ENCODE data around the gene ST6GALNAC5.

The ST6GALNAC5 gene

GRCh38 chr1:76832521-76832920 lies 34.8 kb upstream of the ST6GALNAC5 start:
- H3K4me2 ChIP-seq (ENCODE audit: low read depth, low read length) = no peak overlapping the region
- no peak overlapping the region for H3K4me3 ChIP-seq (ENCODE audit: low read length)
- TF ChIP-seq EZH2phosphoT487 (IDR thresholded peaks at IDR 0.05; ENCODE audit: low read length) (no peak), CTCF (IDR thresholded peaks at IDR 0.05; ENCODE audit: low read length) (no peak), EZH2 (optimal IDR thresholded peaks at IDR 0.05; ENCODE audit: low read depth, low read length) (no peak)
- H3K9me2 ChIP-seq (replicated peaks; ENCODE audit: insufficient read depth, low read length) = no peaks in the 10 kb centered on the region
- H3F3A ChIP-seq (ENCODE audit: insufficient read depth, low read length) = no peaks in the 10 kb centered on the region
- no peaks in the 10 kb centered on the region for H3K4me1 ChIP-seq (ENCODE audit: low read length)
- no peak overlapping the region for H3K9ac ChIP-seq (ENCODE audit: low read length)
- H3K27me3 ChIP-seq (replicated peaks; ENCODE audit: insufficient read depth, low read length) = no peaks in the 10 kb centered on the region
- H2AFZ ChIP-seq (ENCODE audit: low read length) = no peak overlapping the region
- no peak overlapping the region for H3K27ac ChIP-seq (ENCODE audit: low read length)
- H3K79me2 ChIP-seq (ENCODE audit: low read length) = no peaks in the 10 kb centered on the region
- H4K20me1 ChIP-seq (ENCODE audit: insufficient read depth, low read length) = no peaks in the 10 kb centered on the region
- no peaks in the 10 kb centered on the region for H3K9me3 ChIP-seq (replicated peaks; ENCODE audit: insufficient read depth, low read length)
- H3K36me3 ChIP-seq (replicated peaks; ENCODE audit: insufficient read depth, low read length) = no peaks in the 10 kb centered on the region
- no peak for DNase-seq

- Histone ChIP-seq H4K20me1 (ENCODE audit: insufficient read depth, low read length) (no peaks in the 10 kb centered on the region), H3K79me2 (ENCODE audit: low read length) (no peaks in the 10 kb centered on the region), H2AFZ (ENCODE audit: low read length) (no peak overlapping the region), H3K9me2 (replicated peaks; ENCODE audit: insufficient read depth, low read length) (no peaks in the 10 kb centered on the region), H3K36me3 (replicated peaks; ENCODE audit: insufficient read depth, low read length) (no peaks in the 10 kb centered on the region), H3K27me3 (replicated peaks; ENCODE audit: insufficient read depth, low read length) (no peaks in the 10 kb centered on the region), H3K4me1 (ENCODE audit: low read length) (no peaks in the 10 kb centered on the region), H3F3A (ENCODE audit: insufficient read depth, low read length) (no peaks in the 10 kb centered on the region), H3K27ac (ENCODE audit: low read length) (no peak overlapping the region), H3K9me3 (replicated peaks; ENCODE audit: insufficient read depth, low read length) (no peaks in the 10 kb centered on the region), H3K9ac (ENCODE audit: low read length) (no peak overlapping the region), H3K4me3 (ENCODE audit: low read length) (no peak overlapping the region), H3K4me2 (ENCODE audit: low read depth, low read length) (no peak overlapping the region)
- DNase-seq = no peak
- TF ChIP-seq CTCF (IDR thresholded peaks at IDR 0.05; ENCODE audit: low read length) (no peak), EZH2phosphoT487 (IDR thresholded peaks at IDR 0.05; ENCODE audit: low read length) (no peak), EZH2 (optimal IDR thresholded peaks at IDR 0.05; ENCODE audit: low read depth, low read length) (no peak)
Observed at GRCh38 chr1:76833151-76833550, 34.1 kb upstream of the ST6GALNAC5 start.

- Histone ChIP-seq H3K27me3 (replicated peaks; ENCODE audit: insufficient read depth, low read length) (no peaks in the 10 kb centered on the region), H3K9me3 (replicated peaks; ENCODE audit: insufficient read depth, low read length) (no peaks in the 10 kb centered on the region), H3K9ac (ENCODE audit: low read length) (no peak overlapping the region), H3K27ac (ENCODE audit: low read length) (no peak overlapping the region), H4K20me1 (ENCODE audit: insufficient read depth, low read length) (no peaks in the 10 kb centered on the region), H3K4me3 (ENCODE audit: low read length) (no peak overlapping the region), H3K4me2 (ENCODE audit: low read depth, low read length) (no peak overlapping the region), H3K79me2 (ENCODE audit: low read length) (no peaks in the 10 kb centered on the region), H3K36me3 (replicated peaks; ENCODE audit: insufficient read depth, low read length) (no peaks in the 10 kb centered on the region), H2AFZ (ENCODE audit: low read length) (no peak overlapping the region), H3K9me2 (replicated peaks; ENCODE audit: insufficient read depth, low read length) (no peaks in the 10 kb centered on the region), H3K4me1 (ENCODE audit: low read length) (no peaks in the 10 kb centered on the region), H3F3A (ENCODE audit: insufficient read depth, low read length) (no peaks in the 10 kb centered on the region)
- TF ChIP-seq EZH2 (optimal IDR thresholded peaks at IDR 0.05; ENCODE audit: low read depth, low read length) (no peak), CTCF (IDR thresholded peaks at IDR 0.05; ENCODE audit: low read length) (no peak), EZH2phosphoT487 (IDR thresholded peaks at IDR 0.05; ENCODE audit: low read length) (no peak)
- no peak for DNase-seq
Observed at GRCh38 chr1:76833856-76834255, 33.4 kb upstream of the ST6GALNAC5 start.

Measured in MM.1S (cell line).